Umbilical cord (tissue), 2 donors: ENCODE measurements around the gene WFDC8. TPM values are rescaled to one million over a fixed set of nuclear protein-coding genes. Genes with fewer than 3 reads are reported as not detected.
"Not testable (repeated sequence)": the region's sequence is repeated elsewhere in the genome, so short reads cannot be mapped to it uniquely, and the experiment has no call there.

Source experiments
- DNase-seq: peaks from one replicate; pipeline ENCODE4 v3.0.0-alpha.2; 2015; ENCODE audit warnings: low spot score
- total RNA-seq: library from RNA; depleted of rRNA; stranded (reverse); fragments of >200 nt; gene quantifications from one replicate; pipeline ENCODE4 v1.2.3, GENCODE V29; 2014; ENCODE audit warnings: low replicate concordance; ENCODE audit not compliant: insufficient read depth

The WFDC8 gene
- total RNA-seq = not detected

DNA sequence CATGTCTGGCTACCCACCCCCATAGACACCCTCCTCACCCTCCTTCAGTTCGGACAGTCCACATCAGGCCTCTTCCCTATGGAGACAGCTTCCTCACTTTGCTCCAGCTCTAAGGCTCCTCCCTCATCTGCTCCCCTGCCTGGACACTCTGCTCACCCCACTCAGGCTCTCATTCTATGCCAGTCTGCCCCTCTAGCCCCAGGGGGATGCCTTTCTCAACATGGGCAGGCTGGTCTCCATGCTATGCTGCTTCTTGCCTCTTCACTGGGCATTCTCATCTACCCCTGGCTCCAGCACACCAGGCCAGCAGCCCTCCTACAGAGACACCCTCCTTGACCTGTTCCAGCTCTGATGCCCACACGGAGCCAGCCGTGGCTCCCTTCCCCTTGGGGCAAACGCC is at the start of gene WFDC8:
Gene WFDC8, minus strand, starts transcription at position 101 of the 400 bp plus-strand sequence. Its CDS starts 37 bp downstream, at position 64.
- DNase-seq = no peak

- DNase-seq = no peak
Observed at GRCh38 chr20:45626540-45626939, 47.5 kb upstream of the WFDC8 start.

GRCh38 chr20:45621593-45621992 is 42.5 kb upstream of the WFDC8 start:
- DNase-seq = no peak

GRCh38 chr20:45617591-45617990 is 38.5 kb upstream of the WFDC8 start:
- DNase-seq = no peak

DNA sequence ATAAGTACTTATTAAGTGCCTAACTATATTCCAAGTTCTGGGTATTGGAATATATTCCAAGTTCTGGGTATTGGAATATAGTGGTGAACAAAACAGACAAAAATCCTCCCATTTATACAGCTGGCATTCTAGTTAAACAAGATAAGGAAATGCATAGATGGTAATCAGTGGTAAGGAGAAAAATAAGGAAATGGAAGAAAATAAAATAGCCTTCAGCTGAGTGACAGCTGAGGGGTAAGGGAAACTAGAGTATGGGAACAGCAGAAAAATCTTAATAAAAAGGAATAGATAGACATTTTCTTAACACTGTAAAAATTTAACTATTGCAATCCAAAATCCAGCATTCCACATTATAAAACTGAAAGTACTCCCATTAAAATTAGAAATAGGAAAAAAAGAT is 33.2 kb upstream of the WFDC8 start:
- DNase-seq = no peak

DNA sequence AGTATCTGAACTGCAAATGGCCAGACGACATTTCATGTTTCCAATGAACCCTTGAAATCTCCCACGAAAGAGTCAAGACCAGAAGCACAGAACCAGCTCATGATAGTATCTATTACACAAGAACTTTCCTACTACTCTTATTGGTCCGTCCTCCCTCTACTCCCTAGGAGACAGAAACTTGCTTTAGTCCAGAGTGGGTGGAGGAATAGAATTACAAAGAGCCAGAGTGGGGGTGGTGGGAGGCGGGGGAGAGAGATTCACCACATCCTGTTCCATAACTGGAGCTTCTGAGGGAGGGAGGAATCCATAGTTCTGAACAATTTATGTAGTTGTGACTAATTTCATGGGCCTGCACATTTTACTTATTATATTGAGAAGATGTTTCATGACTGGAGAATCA is 32.0 kb upstream of the WFDC8 start:
- no peak for DNase-seq

GRCh38 chr20:45607810-45608209 is 28.7 kb upstream of the WFDC8 start:
- no peak for DNase-seq

DNA sequence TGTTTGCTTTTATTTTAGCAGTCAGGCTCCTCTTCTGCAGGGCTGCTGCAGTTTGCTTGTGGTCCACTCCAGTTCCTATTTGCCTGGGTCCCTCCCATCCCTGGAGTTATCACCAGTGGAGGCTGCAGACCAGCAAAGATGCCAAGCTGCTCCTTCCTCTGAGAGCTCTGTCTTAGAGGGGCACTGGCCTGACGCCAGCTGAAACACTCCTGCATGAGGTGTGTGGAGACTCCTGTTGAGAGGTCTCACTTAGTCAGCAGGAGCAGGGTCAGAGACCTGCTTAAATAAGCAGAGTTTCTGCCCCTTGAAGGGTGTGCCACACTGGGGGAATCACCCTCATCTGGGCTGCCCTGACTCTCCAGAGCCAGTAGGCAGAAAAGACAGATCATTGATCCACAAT is 16.2 kb upstream of the WFDC8 start:
- no peak for DNase-seq

DNA sequence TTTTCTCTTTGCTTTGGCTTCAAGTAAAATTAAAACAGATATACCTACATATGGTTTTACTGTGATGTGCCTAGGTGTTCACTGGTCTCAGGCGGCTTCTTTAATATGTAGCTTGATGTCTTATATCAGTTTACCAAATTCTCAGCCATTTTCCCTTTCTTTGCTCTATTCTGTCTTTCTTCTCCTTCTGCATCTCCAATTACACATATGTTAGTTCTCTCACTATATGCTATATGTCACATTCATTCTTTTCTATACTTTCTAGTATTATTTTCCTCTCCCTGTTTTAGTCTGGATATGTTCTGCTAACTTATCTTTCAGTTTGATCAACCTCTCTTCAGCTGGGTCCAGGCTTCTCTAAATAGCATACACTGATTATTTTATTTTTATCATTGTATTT is 14.4 kb upstream of the WFDC8 start:
- DNase-seq = no peak

DNA sequence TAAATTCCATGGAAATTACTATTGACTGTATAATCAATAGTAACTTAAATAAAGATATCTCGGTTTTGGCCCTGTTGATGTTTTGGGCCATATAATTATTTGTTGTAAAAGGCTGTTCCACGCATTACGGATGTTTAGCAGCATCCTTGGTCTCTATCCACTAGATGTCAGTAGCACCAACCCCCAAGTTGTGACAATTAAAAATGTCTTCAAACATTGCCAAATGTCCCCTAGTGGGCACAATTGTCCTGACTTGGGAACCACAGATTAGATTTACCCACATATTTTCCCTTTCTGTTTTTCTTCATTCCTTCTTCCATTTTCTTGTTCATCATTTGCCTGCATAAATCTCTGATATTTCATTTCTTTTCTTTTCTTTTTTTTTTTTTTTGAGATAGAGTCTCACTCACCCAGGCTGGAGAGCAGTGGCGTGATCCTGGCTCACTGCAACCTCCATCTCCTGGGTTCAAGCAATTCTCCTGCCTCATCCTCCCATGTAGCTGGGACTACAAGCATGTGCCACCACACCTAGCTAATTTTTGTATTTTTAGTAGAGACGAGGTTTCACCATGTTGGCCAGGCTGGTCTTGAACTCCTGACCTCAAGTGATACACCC is 13.6 kb upstream of the WFDC8 start:
- no peak for DNase-seq

DNA sequence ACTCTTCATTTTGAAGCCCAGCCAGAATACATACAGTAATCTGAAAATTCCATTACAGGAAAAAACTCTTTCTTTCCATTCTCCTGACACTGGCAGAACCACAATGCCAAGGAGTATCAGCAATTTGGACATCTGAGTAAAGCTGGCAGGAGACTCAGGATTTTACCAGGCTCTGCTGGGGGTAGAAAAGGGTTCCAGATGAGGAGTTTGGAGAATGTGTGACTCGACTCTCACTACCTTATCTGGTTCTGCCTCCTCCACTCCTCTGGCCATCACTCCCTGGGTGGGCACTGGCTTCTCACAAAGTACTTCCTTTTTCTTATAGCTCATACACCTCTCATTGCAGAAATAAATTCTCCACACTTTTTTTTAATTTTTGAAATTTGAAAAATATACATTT is 10.6 kb upstream of the WFDC8 start:
- DNase-seq = no peak

GRCh38 chr20:45588800-45589199 is 9.7 kb upstream of the WFDC8 start:
- DNase-seq = no peak

DNA sequence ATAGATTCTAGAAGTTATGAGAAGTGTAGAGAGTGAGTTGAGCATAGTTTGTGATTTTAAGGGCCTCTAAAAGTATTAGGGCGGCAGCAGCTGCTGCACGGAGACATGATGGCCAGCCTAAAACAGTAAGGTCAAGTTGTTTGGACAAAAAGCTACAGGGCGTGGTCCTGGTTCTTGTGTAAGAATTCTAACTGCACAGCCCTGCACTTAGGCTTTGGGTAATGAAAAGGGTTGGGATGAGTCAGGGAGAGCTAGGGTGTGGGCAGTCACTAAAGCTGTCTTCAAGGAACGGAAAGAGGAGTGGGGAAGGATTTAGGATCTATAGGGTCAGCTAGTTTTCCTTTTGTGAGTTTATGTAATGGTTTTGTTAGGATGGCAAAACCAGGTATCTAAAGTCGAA is 6.9 kb upstream of the WFDC8 start:
- DNase-seq = not testable (repeated sequence)

DNA sequence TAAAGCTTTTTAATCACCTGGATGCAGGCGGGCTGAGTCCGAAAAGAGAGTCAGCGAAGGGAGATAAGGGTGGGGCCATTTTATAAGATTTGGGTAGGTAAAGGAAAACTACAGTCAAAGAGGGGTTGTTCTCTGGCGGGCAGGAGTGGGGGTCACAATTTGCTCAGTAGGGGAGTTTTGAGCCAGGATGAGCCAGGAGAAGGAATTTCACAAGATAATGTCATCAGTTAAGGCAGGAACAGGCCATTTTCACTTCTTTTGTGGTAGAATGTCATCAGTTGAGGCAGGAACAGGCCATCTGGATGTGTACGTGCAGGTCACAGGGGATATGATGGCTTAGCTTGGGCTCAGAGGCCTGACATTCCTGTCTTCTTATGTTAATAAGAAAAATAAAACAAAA is 5.2 kb upstream of the WFDC8 start:
- DNase-seq = not testable (repeated sequence)

DNA sequence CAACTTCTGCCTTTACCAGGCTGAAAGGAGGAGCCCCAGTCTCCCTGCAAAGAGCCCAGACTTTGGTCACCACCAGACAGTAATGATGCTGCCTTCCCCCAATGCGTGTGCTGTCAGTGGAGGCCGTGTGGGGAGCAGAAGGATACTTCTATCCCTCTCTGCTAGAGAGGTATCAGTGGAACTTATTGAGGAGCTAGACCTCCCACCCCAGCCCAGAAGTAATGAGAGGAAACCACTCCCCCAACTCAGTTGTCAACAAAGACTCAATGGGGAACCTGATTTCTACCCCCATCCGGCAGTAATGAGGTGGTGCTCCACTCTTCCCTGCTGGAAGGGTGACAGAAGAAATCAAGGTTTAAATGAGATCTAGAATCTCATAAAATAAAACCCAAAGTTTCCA is 4.4 kb upstream of the WFDC8 start:
- DNase-seq = no peak

- no peak for DNase-seq
Observed at GRCh38 chr20:45581702-45582101, 2.6 kb upstream of the WFDC8 start.

DNA sequence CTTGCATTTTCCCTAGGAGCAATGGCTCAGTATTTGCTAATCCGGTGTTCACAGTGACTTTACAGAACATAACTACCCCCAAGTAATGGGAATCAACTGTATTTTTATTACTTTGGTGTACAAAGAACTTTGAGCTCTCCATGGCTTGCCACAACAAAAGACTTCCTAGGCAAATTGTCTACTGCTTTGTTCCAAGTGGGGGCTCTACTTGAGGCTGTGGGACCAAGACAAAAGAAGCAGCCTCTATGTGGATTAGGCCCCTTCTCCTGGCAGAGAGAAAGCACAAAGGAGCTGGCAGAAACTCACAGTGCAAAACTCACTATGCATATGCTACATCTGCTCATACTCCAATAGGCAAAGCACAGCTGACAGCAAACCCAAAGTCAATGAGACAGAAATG is 853 bp downstream of the WFDC8 start:
- DNase-seq = no peak

DNA sequence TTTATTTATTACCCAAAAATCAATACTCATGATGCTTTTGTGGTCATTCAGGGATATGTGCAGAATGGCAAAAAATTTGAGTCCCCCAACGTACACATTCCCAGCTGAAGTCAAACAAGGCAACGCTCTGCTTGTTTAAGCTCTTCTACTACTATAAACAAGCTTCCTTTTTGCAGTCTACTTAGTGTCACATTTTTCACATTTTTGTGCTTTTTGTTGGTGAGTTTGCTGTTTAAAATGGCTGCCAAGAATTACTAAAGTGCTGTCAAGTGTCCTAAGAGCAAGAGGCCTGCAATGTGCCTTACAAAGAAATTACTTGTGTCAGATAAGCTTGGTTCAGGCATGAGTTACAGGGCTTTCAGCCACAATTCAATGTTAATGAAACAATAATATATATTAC is 2.1 kb downstream of the WFDC8 start:
- peak; percentile 26 for DNase-seq

DNA sequence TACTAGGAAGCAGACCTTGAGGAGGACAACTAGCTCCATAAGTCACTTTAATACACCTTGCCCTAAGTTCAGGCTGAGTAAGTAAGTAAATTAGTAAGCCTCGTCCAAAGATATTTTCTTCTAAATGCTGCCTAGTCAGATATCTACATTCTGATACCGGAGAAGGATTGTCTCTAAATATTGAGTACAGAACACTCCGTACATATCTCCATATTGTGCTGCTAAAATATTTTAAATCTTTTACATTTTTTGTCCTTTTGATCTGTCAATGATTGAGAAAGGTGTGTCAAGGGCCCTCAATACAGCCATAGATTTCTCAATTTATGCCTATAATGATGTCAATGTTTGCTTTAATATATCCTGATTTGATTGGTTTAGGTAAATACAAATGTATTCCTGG is 3.2 kb downstream of the WFDC8 start:
- DNase-seq = no peak

DNA sequence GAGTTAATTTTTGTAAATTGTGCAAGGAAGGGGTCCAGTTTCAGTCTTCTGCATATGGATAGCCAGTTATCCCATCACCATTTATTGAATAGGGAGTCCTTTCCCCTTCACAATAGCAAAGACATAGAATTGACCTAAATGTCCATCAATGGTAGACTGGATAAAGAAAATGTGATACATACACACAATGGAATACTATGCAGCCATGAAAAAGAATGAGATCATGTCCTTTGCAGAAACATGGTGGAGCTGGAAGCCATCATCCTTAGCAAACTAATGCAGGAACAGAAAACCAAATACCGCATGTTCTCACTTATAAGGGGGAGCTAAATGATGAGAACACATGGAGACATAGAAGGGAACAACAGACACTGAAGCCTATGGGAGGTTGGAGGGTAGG is 9.4 kb downstream of the WFDC8 start:
- DNase-seq = not testable (repeated sequence)

- no peak for DNase-seq
Observed at GRCh38 chr20:45564760-45565276, 14.3 kb downstream of the WFDC8 start.

DNA sequence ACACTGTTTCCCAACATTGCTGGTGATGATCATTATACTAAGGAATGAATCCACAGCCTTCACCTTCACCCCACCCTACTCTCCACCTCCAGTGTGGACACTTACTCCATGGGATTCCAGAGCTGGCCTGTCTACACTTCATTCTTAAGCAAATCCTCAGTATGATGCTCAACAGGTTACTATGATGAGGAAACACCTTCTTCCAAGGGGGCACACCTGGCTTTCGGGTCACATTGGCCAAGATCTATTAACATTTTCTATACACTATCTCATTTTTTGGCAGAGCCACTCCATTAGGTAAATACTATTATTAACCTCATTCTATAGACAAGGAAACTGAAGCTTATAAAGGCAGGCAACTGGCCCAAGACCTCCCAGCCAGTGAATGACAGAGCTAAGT is 23.9 kb downstream of the WFDC8 start:
- no peak for DNase-seq

DNA sequence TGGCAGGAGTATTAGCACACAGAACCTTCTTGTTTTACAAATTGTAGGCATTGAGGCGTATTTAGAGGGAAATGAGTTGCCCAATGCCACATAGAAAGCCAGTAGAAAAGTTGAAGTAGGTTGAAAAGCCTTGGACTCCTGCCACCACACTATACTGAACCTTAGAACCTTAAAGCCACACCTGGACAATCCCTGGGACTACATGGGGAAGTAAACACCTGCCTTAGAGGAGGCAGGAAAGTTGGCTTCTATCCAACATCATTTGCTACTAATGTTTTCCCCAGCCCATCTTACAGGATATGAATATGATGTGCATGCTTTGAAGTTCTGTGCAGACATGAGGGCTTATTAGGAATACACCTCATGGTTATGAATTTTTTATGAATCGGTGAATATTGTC is 26.6 kb downstream of the WFDC8 start:
- DNase-seq = no peak

DNA sequence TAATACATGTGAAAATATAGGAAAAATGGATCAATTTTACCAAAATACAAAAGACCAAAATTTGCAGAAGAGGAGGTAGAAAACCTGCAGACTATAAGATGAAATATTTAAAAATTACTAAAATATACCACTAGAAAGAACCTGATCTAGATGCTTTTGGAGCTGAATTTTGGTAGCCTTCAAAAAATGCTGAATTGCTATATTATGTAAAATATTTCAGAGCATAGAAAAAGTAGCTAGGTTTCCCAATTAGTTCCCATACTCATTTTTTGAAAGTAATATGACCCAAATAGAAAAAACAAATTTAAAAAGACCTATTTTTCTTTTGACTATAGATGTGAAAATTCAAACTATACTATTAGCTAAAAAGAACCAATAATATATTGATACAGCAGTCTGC is 28.3 kb downstream of the WFDC8 start:
- DNase-seq = no peak
